HG03457 (cell line): ENCODE data around the gene FAM171A1.

Experiments
- ATAC-seq: cut with Tn5 transposase; IDR thresholded peaks from one replicate; pipeline ENCODE4 v1.9.1; 2021; ENCODE audit warnings: moderate number of reproducible peaks; ENCODE audit not compliant: unreplicated experiment

Gene FAM171A1

DNA sequence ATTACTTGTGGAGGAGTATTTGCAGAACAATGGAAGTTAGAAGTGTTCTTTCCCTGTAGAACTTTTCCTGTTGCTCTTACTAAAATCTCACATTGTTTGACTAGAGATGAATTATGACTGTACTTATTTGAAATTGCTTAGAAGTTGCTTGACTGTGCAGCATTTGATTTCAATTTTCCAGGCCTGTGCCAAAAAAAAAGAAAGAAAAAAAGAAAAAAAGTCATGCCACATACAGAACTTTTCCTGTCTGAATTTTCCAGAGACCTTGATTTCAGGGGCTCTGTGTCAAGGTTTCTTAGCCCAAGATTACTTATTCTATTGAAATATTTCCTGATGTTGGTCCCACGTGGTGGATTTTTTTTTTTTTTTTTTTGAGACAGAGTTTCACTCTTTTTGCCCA, 3.5 kb upstream of the FAM171A1 start:
- ATAC-seq = no peak

DNA sequence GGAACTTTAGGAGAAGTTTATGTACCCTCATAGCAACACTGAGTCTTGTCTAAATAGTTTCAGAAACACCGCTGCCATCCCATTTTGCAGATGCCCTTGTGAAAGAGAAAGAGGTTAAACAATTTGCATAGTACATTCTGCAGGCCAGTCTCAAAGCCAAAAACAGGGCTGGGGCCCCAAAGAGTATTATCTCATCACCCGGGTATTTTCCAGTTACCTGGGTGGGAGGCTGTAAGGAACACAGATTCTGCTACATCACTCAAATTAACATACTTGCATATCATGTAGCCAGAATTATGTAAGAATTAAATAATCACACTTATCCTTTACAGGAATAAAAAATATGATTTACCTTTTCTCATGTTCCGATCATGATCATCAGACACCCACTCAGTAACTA, 3.1 kb upstream of the FAM171A1 start:
- no peak for ATAC-seq

DNA sequence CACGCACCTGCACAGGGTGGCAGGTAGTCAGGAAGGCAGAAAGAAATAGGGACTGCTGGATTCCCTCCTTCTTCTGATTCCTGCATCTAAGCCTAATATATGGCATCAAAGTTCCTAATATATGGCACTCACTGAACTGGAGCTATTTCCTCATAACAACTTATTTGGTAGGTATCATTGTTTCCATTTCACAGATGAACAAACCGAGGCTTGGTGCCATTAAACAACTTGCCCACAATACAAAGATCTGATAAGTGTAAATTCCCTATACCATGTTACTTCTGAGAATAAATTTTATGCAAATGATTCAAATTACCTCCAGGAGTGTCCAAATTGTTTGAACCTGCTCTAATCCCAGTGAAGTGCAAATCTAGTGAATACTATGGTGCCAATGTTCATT, 2.1 kb upstream of the FAM171A1 start:
- no peak for ATAC-seq

DNA sequence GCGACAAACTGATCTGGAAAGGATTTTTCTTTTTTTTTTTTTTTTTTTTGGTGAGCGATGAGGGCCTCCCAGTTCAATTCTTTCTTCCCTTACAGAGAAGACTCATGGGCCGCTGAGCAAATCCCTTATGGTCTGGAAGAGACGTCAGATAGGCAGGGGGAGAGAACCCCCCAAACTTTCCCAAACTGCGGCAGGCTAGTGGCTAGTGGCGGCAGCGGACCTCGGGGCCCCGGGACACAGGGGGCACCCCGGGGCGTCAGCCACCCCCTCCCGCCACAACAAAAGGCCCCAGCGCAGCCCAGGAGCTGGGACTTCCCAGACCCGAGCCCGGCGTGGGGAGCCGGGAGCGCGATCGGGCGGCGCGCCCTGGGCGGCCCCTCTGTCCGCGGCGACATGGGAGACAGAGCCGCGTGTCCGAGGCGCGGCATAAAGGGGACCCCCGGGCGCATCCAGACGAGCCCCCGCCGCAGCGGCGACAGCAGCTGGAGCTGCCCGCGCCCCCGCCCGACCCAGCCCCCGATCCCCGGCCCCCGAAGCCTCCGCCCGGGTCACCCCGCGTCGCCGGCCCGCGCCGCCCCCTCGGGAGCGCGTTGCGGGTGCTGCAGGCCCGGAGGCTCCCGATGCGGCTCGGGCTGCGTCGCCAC, 755 bp downstream of the FAM171A1 start:
- no peak for ATAC-seq

DNA sequence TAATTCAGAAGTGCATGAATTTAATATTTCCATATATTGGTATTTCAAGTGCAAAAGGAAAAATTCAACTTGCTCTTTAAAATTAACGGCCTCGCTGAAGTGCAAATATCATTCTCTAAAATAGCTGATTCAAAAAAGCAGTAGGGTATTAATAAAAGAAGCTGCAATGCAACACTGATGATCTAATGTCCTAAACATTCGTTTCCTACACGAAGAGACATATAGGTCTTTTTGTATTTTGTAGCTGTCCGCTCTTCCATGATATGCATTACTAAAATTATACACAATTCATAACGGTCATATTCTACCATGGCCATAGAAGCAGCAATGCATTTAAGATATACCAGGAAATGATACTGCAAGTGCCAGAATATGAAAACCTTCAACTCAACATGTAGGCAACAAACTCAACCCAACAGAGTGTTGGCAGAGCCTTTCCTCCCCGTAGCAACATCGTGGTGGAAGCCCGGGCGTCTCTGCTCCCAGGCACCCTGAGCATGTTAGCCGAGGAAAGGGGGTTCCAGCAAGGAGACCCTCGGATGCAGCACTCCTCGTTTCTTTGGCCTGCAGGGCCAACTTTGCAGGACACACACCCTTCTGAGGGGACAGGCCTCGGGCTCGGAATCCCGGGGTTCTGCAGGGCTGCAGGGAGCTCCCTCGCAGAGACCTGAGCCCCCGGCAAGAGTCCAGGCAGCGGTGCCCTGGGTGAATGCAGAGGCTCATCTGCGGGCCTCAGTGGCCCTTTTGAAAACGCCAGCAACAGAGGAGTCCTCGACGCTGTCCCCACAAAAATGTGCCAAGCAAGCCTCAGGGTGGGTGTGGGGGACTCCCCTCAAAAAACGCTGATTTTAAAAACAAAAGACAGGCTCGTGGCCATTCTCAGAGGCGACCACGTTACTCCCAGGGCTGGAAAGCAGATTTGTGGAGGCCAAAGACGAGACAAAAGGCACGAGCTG, 1.6 kb downstream of the FAM171A1 start:
- ATAC-seq = no peak

DNA sequence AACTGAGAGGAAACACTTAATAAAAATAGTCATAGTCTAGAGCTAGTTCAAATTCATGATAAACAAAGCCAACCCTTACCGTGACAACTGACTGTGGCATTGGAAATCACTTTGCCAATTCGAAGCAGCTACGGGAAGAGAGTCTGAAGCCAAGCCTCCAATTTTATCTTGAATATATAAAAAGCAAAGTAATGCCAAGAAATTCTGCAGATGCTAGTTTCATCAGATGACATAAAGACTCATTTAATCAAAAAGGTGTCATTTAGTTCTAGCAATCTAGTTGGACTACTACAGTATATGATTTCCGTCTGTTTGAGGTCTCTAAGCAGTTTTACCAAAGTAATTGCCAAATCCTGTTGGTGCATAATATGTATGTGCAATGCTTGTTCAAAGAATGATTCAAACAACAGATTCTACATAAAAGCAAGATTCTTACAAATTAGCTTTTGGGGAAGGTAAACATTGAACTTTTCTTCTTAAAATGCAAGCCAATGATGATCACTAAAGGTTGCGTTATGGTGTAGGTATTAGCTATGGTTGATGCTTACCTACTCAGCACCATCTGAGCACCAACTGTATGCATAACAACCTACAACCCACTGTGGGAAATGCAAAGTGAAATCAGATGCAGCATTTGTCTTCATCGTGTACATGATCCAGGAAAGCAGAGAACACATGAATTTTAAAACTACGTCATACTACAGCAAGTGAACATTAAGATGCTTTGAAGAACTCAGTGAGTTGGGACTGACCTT, 2.8 kb downstream of the FAM171A1 start:
- ATAC-seq = no peak

DNA sequence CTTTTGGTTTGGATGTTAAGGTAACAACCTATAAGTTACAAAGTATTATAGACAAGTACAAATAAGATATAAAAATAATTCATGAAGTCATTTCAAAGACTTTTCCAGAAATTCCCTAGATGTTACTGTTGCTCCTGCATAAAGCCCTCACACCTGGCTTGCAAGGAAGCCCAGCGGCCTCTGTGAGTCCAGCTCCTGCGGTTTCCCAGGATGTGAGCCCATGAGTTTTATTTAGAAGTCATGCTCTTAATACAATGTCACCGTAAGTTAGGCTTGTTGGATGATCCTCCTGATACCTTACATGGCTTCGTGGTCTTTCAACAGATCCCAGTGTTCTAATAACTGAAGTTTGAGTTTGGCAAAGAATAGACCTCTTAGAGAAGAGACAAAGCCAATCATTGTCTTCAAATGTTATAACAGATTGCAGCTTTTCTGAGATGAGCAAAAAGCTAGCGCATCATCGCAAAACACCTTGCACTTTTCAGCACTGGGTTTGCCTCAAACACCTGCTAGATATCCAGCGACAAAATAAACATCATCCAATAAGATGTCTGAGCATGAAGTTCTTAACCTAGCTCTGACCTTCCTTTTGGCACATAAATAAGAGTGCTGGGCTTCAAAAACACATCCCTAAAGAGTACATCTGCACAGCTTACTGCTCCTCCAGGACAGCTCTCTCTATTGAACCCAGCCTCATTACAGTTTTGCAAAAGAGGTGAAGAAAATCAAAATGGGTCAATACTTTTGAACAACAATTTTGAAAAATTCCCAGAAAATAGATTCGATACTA, 3.6 kb downstream of the FAM171A1 start:
- ATAC-seq = no peak

DNA sequence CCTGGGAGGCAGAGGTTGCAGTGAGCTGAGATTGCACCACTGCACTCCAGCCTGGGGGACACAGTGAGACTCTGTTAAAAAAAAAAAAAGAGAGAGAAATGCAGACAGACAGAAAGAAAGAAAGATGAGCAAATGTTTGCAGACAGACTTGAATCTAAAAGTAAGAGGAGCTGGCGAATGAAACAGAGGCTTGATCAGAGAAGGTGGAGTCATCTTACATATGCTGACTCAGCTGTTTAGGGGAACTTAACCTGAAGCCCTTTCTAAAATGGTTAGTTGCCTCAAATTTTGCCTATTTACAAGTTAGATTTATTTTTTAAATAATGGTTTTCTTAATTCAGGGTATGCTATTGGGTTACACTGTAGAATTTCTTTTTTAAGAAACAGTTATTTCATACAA, 5.4 kb downstream of the FAM171A1 start:
- ATAC-seq = no peak

DNA sequence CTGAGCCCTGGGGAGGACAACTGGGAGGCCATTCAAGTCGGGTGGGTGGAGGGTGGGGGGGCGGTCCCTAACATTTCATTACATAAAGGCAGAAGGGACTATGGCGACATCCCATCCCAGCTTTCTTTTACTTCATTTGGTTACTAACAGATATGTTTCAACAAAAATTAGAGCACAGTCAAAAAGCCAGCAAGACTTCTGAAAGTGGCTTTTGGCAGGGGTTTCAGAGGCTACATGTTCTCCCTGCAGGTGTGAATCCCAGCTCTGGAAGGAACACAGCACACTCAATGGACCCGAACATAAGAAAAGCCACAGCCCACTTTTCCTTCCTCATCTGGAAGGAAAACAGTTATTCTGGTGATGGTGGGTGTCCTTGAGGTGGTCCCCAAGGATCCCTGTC, 7.1 kb downstream of the FAM171A1 start:
- ATAC-seq = no peak

DNA sequence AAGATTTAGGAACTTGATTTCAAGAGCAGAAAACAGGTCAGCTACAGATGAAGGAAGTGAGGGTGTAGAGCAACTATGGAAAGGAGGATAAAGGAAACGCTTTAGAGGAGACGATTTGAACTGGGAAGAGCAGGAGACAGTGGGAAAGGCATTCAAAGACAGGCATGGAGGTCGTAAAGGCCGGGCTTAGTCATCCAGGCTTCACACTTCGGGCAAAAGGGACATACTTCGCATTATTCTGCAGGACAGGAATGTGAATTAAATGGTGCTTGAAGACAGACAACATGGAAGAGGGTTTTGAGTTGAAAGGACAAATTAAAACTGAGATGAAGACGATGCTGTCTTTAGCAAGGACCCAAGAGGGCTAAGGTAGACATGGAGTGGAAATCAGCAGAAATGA, 8.1 kb downstream of the FAM171A1 start:
- no peak for ATAC-seq

DNA sequence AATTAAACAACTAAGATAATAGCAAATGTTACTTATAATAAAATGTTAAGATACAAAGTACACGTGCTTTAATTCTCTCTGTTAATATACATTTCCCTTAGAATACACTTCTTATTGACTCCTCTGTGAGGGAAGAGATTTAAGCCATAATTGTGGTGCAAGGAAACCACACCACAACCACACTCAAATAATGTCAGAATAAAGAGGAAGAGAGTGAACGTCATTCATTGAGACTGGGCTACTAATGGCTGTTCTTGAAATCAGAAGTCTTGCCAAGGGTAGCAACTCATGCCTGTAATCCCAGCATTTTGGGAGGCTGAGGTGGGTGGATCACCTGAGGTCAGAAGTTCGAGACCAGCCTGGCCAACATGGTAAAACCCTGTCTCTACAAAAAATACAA, 10.0 kb downstream of the FAM171A1 start:
- ATAC-seq = no peak

DNA sequence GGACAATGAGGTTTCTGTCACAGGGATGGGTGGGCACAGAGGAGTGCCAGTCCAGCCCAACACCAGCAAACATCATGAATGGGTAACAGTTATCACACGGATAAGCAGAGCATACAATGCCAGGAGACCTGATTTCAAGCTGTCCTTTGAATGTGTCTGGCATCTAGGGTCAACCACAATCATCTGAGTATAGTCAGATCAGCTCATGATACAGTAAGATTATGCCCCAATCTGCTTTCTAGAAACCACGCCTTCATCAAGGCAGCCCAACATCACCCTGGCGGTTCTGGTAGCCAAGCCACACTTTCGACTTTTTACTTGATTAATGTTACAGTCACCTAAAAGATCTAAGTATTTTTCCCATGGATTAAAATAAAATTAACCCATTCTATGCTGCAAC, 10.5 kb downstream of the FAM171A1 start:
- ATAC-seq = no peak

DNA sequence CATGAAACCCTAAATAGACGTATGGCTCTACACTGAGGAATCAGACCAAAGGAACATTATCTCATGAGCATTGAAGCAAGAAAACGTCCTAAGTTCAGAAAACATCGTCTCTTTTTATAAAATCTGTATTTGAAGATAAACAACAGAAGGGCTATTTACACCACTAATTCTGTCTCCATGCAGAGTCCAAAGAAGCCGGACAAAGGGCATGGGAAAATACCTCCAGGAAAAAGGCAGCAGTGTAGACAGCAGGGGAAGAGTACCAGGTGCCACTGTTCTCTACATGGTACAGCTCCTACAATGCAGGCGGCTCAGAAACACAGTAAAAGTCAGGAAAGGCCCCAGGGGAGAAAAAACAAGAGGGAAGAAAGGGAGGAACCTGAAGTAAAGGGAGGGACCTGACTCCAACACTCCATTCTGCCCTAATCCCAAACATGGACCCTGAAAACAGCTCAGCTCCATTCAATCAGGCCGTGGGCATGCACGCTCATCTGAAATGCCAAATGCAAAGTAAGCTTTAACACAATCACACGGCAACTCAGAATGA, 17.5 kb downstream of the FAM171A1 start:
- no peak for ATAC-seq

DNA sequence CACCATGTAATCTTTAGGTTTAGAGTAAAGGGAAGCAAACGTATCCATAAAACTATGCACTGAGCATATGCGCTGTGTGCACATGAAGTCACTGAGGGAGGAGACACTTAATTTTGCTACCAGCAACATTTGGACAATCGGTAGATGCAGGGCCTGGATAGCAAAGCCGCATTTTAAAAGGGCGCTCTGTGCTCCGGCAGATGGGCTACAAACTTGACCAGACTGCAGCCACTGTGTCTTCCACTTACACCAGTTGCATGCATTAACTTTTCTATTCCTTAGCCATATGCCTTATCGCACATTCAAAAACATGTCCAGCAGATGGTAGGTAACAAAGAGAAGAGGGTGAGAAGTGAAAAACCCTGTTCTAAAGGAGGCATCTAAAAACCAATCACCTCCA, 18.3 kb downstream of the FAM171A1 start:
- no peak for ATAC-seq

DNA sequence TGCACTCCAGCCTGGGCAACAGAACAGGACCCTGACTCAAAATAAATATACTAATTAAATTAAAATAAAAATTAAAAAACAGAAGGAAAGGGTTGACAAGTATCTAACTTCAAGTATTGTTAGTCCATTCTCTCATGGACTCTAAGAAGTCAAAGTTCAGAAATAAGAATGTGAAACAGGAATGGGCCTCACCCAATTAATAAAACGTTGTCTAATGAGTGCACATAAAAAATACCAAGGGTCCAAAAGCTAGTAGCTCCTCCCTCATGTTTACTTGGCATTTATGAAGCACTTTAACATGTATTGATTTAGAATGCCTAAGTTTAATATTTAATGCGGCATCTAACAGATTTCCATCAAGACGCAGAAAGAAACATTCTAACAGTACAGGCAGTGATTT, 18.9 kb downstream of the FAM171A1 start:
- ATAC-seq = no peak

DNA sequence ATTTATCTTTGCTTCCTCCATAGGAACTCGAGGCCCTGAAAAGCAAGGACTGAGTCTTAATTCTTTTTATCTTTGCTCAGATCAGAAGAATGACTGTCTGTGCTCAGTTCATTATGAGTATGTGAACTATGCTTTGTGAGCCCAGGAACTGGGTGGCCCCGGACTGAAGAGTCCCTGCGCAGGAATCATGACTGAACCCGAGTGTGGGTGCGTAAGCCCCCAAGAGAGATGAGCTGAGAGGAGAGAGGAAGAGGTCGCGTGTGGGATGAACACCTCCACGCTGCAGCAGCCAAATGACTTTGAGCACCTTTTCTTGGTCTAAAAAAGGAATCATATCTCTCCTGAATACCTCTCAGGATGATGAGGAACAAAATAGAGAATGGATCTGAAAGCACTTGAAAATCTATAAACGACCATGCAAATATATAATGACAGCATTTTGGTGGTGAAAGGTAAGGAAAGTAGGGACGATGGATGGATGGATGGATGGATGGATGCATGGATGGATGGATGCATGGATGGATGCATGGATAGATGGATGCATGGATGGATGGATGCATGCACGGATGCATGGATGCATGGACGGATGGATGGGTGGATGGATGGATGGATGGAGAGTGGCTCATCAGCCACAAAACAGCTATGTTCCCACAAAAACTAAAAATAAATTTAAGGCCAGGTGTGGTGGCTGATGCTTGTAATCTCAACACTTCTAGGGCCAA, 19.8 kb downstream of the FAM171A1 start:
- no peak for ATAC-seq

DNA sequence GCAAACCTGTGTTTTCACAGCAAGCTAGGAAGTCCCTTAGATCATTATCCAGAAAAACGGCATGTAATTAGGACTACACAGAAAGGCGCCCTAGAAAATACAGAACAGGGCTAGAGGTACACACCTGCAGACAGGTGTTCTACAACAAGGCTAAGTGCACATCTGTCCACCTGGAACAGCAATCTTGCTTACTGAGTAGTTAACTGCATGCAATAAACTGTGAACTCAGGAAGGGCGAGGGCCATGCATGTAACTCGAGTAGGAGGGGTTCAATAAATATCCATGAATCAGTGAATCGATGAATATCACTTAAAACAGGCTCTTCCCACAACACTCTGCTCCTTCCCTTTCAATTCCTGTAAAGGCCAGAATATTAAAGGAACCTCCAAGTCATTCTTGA, 22.0 kb downstream of the FAM171A1 start:
- ATAC-seq = no peak

DNA sequence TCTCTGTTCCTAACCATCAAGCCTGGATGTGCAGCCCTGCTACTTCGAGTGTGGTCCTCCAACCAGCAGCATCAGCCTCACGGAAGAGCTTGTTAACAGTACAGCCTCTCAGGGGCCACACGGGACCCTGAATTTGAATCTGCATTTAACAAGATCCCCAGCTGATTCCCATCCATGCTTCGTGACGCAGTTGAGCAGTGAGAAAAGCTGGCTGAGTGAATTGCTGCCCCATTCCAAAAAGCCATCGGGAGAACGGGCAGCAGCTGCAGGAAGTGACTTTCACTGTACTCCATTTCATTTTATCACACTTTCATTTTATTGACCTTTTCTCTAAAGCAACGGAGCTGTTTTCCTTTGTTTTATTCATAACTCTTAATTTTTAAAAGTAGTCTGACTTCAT, 22.5 kb downstream of the FAM171A1 start:
- ATAC-seq = no peak

DNA sequence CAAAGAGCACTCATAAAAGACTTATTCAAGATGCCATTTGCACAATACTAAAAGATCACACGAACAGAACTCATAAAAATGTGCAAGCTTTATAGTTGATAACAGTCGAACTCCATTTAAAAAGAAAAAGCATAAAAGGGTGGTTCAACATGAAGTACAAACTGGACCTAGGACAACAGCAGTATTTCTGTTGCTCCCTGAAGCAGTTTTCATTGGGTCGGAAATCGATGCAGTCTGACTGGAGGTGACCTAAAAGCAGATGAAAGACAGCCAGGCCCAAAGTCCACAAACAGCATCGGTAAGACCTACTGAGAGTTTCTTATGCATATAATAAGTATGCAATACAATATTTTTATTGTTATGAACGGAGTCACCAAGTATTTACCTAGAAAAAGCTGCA, 23.9 kb downstream of the FAM171A1 start:
- no peak for ATAC-seq
